ENCODE data around the gene SMIM44. TPM values are rescaled to one million over a fixed set of nuclear protein-coding genes. Genes with fewer than 3 reads are reported as not detected.

Gene SMIM44
- total RNA-seq, 1 donor from 2014 or later: not detected

Small RNAs within 50 kb of the gene (small RNA-seq; reads per million reads assigned to genes)
- not detected for gene RF00212

Other genes starting within 250 kb of the SMIM44 start
- 8.4 TPM for gene NFIC, start 116.9 kb downstream of the SMIM44 start, total RNA-seq
- gene SMIM24, start 2.9 kb downstream of the SMIM44 start, total RNA-seq: not detected
- gene DOHH, start 17.2 kb upstream of the SMIM44 start, total RNA-seq: 9.4 TPM
- 14.6 TPM for gene FZR1, start 22.9 kb upstream of the SMIM44 start, total RNA-seq
- not detected for gene TEKTIP1, start 55.7 kb upstream of the SMIM44 start, total RNA-seq
- gene MFSD12, start 74.1 kb upstream of the SMIM44 start, total RNA-seq: 18.8 TPM
- gene HMG20B, start 89.5 kb upstream of the SMIM44 start, total RNA-seq: 28.7 TPM
- not detected for gene GIPC3, start 102.0 kb upstream of the SMIM44 start, total RNA-seq
- under 0.01 TPM for gene TBXA2R, start 123.4 kb upstream of the SMIM44 start, total RNA-seq
- 12.5 TPM for gene CACTIN, start 143.3 kb upstream of the SMIM44 start, total RNA-seq
- gene PIP5K1C, start 217.0 kb upstream of the SMIM44 start, total RNA-seq: 6.3 TPM
- gene TJP3, start 224.9 kb upstream of the SMIM44 start, total RNA-seq: not detected

Measured in skeletal muscle tissue (tissue), 2 donors.